ENCODE measurements around the gene PRODH2. TPM values are rescaled to one million over a fixed set of nuclear protein-coding genes. Genes with fewer than 3 reads are reported as not detected.

Gene PRODH2
- total and polyA plus RNA-seq, 2 of the 13 experiments (the other 11 are each of a cell fraction or from before 2014, with no cell fraction given), result 86.7 to 118 TPM

DNA sequence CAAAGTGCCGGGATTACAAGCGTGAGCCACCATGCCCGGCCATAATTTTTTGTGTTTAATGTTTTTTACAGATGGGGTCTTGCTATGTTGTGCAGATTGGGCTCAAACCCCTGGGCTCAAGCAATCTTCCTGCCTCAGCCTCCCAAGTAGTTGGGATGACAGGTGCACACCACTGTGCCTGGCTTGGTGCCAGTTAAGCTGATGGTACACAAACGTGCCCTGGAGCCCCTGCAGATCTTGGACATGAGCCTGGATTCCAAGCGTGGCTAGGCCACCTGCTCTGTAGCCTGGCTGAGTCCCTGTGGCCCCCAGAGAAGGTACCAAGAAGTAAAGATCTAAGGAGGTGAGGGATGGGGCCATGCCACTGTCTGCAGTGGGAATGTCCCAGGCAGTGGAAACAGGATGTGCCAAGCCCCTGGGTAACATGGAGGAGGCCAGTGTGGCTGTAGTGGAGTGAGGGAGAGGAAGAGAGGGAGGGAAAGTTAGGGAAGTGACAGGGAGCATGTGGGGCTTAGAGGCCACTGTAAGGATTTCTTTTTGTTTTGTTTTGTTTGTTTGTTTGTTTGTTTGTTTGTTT lies 7.0 kb downstream of the PRODH2 start:
- Histone ChIP-seq H3K27ac (ENCODE audit: extremely low read length, insufficient read depth, low read length) (no peak overlapping the region), H3K9ac (ENCODE audit: insufficient read depth, low read depth, low read length) (no peak overlapping the region), H3K9me3 (ENCODE audit: low read length) (no peaks in the 10 kb centered on the region), H3K4me1 (ENCODE audit: insufficient read depth, low read length) (peaks cover 4% of the 10 kb centered on the region), H3K27me3 (ENCODE audit: control insufficient read depth in 1 of 2, insufficient read depth in 2 of 2, low read length in 2 of 2) (no peaks in the 10 kb centered on the region), H3K4me3 (replicated peaks in 1 of 3; ENCODE audit: insufficient read depth in 1 of 3, low read depth in 2 of 3, low read length in 3 of 3) (no peak overlapping the region), H2AFZ (ENCODE audit: low read length) (no peak overlapping the region), H3K4me2 (ENCODE audit: low read depth, low read length) (no peak overlapping the region), H4K20me1 (ENCODE audit: insufficient read depth, low read length) (no peaks in the 10 kb centered on the region), H3K36me3 (replicated peaks in 1 of 2; ENCODE audit: control insufficient read depth in 1 of 2, insufficient read depth in 2 of 2, low read length in 2 of 2) (peaks cover 21 to 31% of the 10 kb centered on the region in 2 experiments; a peak in 4 of 5 replicates), H3K79me2 (ENCODE audit: insufficient read depth, low read length) (no peaks in the 10 kb centered on the region)
- CTCF ChIA-PET (ENCODE audit: low intra/inter-chr PET ratio, low total read pairs), result no interaction called here
- no peak for FAIRE-seq
- TF ChIP-seq LCORL (IDR thresholded peaks at IDR 0.05) (peak; percentile 59; the same call in 1 of the 2 replicates), LCORL (CRISPR knock-in tag; IDR thresholded peaks at IDR 0.05) (no peak), ZNF329 (CRISPR knock-in tag; IDR thresholded peaks at IDR 0.05; ENCODE audit: low read depth) (no peak), ZNF598 (CRISPR knock-in tag; IDR thresholded peaks at IDR 0.05; ENCODE audit: borderline replicate concordance) (no peak), XRCC5 (optimal IDR thresholded peaks at IDR 0.05; ENCODE audit: low read length) (no peak)
- DNase-seq (ENCODE audit: low spot score), result no peak
- no peak for ATAC-seq
- POLR2A ChIA-PET, result no interaction called here
- BruUV-seq (replicated peaks), result no TSS peak
- 88% methylated on average over 5 of the region's 5 CpGs for WGBS (ENCODE audit: low lambda C conversion rate)
- intact Hi-C loops (cut with micrococcal nuclease; ENCODE audit: unreplicated experiment) (no loop called here), in situ Hi-C loops (cut with HindIII; ENCODE audit: extremely low pct_ligation_motif_present, low pct_unique_long_range_greater_than_20kb) (no loop called here)

- 94% methylated on average over 2 of the region's 3 CpGs for WGBS (ENCODE audit: low lambda C conversion rate)
- BruUV-seq (replicated peaks), result TSS peak; percentile 24
- H3K9ac ChIP-seq (ENCODE audit: insufficient read depth, low read depth, low read length), result no peak overlapping the region
- FAIRE-seq (no peak), ATAC-seq (no peak), DNase-seq (ENCODE audit: low spot score) (no peak)
- H3K27me3 ChIP-seq (ENCODE audit: control insufficient read depth in 1 of 2, insufficient read depth in 2 of 2, low read length in 2 of 2), result no peaks in the 10 kb centered on the region
- no peaks in the 10 kb centered on the region for H3K79me2 ChIP-seq (ENCODE audit: insufficient read depth, low read length)
- CTCF ChIA-PET (ENCODE audit: low intra/inter-chr PET ratio, low total read pairs), result no interaction called here
- H3K4me3 ChIP-seq (replicated peaks in 1 of 3; ENCODE audit: insufficient read depth in 1 of 3, low read depth in 2 of 3, low read length in 3 of 3), result no peak overlapping the region
- H3K9me3 ChIP-seq (ENCODE audit: low read length), result no peaks in the 10 kb centered on the region
- POLR2A ChIA-PET, result interaction anchor here (0.9 to 3.6 kb wide), 2 partner anchors 10 to 59 kb away, joined by 3 to 13 read pairs; partner anchors contain the start of gene PRODH2
- TF ChIP-seq ZNF317 (CRISPR knock-in tag; IDR thresholded peaks at IDR 0.05) (peak; percentile 89), PRMT3 (CRISPR knock-in tag; IDR thresholded peaks at IDR 0.05; ENCODE audit: borderline replicate concordance, low read depth) (no peak)
- no peak overlapping the region for H3K4me2 ChIP-seq (ENCODE audit: low read depth, low read length)
- in situ Hi-C loops (cut with HindIII; ENCODE audit: extremely low pct_ligation_motif_present, low pct_unique_long_range_greater_than_20kb) (no loop called here), intact Hi-C loops (cut with micrococcal nuclease; ENCODE audit: unreplicated experiment) (no loop called here)
- no peak overlapping the region for H2AFZ ChIP-seq (ENCODE audit: low read length)
- peaks cover 16 to 31% of the 10 kb centered on the region in 2 experiments; a peak in 4 of 5 replicates for H3K36me3 ChIP-seq (replicated peaks in 1 of 2; ENCODE audit: control insufficient read depth in 1 of 2, insufficient read depth in 2 of 2, low read length in 2 of 2)
- no peak overlapping the region for H3K27ac ChIP-seq (ENCODE audit: extremely low read length, insufficient read depth, low read length)
- H4K20me1 ChIP-seq (ENCODE audit: insufficient read depth, low read length), result no peaks in the 10 kb centered on the region
- peaks cover 11% of the 10 kb centered on the region for H3K4me1 ChIP-seq (ENCODE audit: insufficient read depth, low read length)
These were observed 10.8 kb downstream of the PRODH2 start for GRCh38 chr19:35801828-35802227.
